Measurements from ENCODE around the gene KCTD15. TPM values are rescaled to one million over a fixed set of nuclear protein-coding genes. Genes with fewer than 3 reads are reported as not detected.

KCTD15 gene
- total and polyA plus RNA-seq, 7 donors: 2.1 to 9.1 (median 5.7) TPM

DNA sequence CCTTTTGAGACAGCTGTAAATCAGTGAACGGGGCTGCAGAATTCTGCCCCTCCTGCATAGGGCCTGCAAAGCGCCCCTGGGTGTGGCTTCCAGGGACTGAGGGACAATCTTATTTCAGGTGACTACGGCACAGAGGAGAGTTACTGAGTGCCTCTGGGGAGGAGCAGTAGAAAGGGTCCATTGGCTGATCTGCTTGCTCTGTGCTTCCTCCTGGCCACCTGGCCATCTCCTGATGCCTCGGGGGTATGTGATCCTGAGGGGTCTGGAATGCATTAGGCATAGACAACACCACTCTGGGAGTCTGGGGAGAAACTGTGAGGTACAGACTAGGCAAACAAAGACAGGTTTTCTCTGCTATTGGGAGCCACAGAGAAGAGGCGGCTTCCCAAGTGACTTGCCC is 2.8 kb downstream of the KCTD15 start:
- Histone ChIP-seq H3K4me3 (no peak overlapping the region), H3K27ac (no peak overlapping the region), H3K9me3 (no peaks in the 10 kb centered on the region), H3K27me3 (ENCODE audit: insufficient read depth in 3 of 3, low read length in 2 of 3) (peaks cover 0 to 29% (median 9%) of the 10 kb centered on the region in 3 donors), H3K4me1 (peaks cover 14% of the 10 kb centered on the region), H3K36me3 (ENCODE audit: insufficient read depth in 1 of 2, low read depth in 1 of 2) (no peaks in the 10 kb centered on the region)
- no peak for ATAC-seq
- WGBS, 3 donors: 74 to 85% (median 77%) methylated on average over 5 of the region's 5 CpGs
- intact Hi-C loops (cut with DNase I): loop anchor here in 1 of 2 donors (10.0 kb wide), 1 partner anchor 105 kb away; no protein-coding TSS in a partner anchor
- TF ChIP-seq, protein P1, sequence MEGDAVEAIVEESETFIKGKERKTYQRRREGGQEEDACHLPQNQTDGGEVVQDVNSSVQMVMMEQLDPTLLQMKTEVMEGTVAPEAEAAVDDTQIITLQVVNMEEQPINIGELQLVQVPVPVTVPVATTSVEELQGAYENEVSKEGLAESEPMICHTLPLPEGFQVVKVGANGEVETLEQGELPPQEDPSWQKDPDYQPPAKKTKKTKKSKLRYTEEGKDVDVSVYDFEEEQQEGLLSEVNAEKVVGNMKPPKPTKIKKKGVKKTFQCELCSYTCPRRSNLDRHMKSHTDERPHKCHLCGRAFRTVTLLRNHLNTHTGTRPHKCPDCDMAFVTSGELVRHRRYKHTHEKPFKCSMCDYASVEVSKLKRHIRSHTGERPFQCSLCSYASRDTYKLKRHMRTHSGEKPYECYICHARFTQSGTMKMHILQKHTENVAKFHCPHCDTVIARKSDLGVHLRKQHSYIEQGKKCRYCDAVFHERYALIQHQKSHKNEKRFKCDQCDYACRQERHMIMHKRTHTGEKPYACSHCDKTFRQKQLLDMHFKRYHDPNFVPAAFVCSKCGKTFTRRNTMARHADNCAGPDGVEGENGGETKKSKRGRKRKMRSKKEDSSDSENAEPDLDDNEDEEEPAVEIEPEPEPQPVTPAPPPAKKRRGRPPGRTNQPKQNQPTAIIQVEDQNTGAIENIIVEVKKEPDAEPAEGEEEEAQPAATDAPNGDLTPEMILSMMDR (IDR thresholded peaks at IDR 0.05): no peak
- no peak for DNase-seq

GRCh38 chr19:33800012-33800680 is 3.5 kb downstream of the KCTD15 start:
- no peak for ATAC-seq
- peak in 1 of 2 donors; percentile 24 for DNase-seq
- Histone ChIP-seq H3K9me3 (no peaks in the 10 kb centered on the region), H3K27me3 (ENCODE audit: insufficient read depth in 3 of 3, low read length in 2 of 3) (peaks cover 0 to 24% (median 9%) of the 10 kb centered on the region in 3 donors), H3K27ac (no peak overlapping the region), H3K4me1 (peaks cover 10% of the 10 kb centered on the region), H3K36me3 (ENCODE audit: insufficient read depth in 1 of 2, low read depth in 1 of 2) (no peaks in the 10 kb centered on the region), H3K4me3 (no peak overlapping the region)
- intact Hi-C loops (cut with DNase I): no loop called here
- TF ChIP-seq, protein P1 (IDR thresholded peaks at IDR 0.05): no peak
- WGBS, 3 donors: 90% methylated on average over 16 of the region's 16 CpGs

DNA sequence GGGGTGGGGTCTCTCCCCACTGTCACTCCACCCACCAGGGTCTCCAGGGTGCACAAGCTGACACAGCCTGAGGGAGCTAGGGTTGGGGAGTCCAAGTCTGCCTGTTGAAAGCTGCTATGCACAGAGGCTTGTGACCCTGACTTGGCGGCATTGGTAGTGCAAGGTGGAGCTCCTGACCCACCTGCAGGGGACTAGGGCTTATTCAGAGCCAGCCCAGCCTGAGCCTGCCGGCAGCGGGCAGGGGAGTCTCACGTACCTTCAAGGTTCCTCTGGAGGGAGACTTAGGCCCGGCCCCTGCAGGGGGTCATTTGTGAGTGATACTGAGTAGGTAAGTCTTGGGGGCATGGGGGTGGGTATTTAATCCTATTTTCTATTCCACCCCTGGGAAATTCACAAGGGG is 4.7 kb downstream of the KCTD15 start:
- Histone ChIP-seq H3K27me3 (ENCODE audit: insufficient read depth in 3 of 3, low read length in 2 of 3) (peaks cover 0 to 15% (median 9%) of the 10 kb centered on the region in 3 donors), H3K4me1 (peaks cover 10% of the 10 kb centered on the region), H3K9me3 (no peaks in the 10 kb centered on the region), H3K36me3 (ENCODE audit: insufficient read depth in 1 of 2, low read depth in 1 of 2) (no peaks in the 10 kb centered on the region), H3K4me3 (no peak overlapping the region), H3K27ac (no peak overlapping the region)
- TF ChIP-seq, protein P1 (IDR thresholded peaks at IDR 0.05): no peak
- 96 to 97% (median 96%) methylated on average over 5 of the region's 5 CpGs for WGBS, 3 donors
- DNase-seq: peak in 1 of 2 donors; percentile 39
- no peak for ATAC-seq
- intact Hi-C loops (cut with DNase I): no loop called here

DNA sequence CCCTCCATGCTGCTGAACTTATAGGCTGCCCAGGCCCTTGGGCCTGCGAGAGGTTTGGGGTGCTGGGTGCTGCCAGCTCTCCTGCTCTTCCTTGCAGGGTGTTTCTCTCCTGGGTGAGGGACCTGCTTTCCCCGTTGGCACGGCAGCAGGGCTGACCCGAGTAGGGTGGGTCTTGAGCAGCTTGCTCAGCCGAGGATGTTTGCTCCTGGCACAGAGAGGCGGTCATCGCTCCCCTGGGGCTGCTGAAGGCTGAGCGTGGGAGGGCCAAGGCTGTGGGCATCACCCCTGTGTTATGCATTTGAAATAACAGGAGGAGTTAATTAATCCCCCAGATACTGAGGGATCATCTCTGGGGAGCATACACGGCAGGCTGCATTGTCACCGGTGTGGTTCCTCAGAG is 5.3 kb downstream of the KCTD15 start:
- Histone ChIP-seq H3K4me3 (no peak overlapping the region), H3K27me3 (ENCODE audit: insufficient read depth in 3 of 3, low read length in 2 of 3) (peaks cover 0 to 13% (median 7%) of the 10 kb centered on the region in 3 donors), H3K27ac (no peak overlapping the region), H3K9me3 (no peaks in the 10 kb centered on the region), H3K4me1 (peaks cover 9% of the 10 kb centered on the region), H3K36me3 (ENCODE audit: insufficient read depth in 1 of 2, low read depth in 1 of 2) (peaks cover 0 to 3% of the 10 kb centered on the region in 2 donors)
- ATAC-seq: no peak
- TF ChIP-seq, protein P1 (IDR thresholded peaks at IDR 0.05): no peak
- WGBS, 3 donors: 75 to 78% (median 77%) methylated on average over 10 of the region's 10 CpGs
- intact Hi-C loops (cut with DNase I): no loop called here
- DNase-seq: no peak
